ENCODE data around the gene SERPIND1.

The SERPIND1 gene

GRCh38 chr22:20802922-20803553, 29.1 kb downstream of the SERPIND1 start:
- H3K9me3 ChIP-seq (ENCODE audit: insufficient read depth, low read depth, low read length) = no peaks in the 10 kb centered on the region
- no peak overlapping the region for H3K4me2 ChIP-seq (ENCODE audit: low read depth, low read length, poor library complexity, severe bottlenecking)
- no peaks in the 10 kb centered on the region for H3K27me3 ChIP-seq (ENCODE audit: insufficient read depth, low read length, poor library complexity, severe bottlenecking)
- H3K36me3 ChIP-seq (ENCODE audit: insufficient read depth, low read length) = peaks cover 90% of the 10 kb centered on the region; the same call in 1 of the 2 replicates
- no peak overlapping the region for H2AFZ ChIP-seq (ENCODE audit: low read length)
- no peak overlapping the region for H3K4me3 ChIP-seq (ENCODE audit: low read length, poor library complexity, severe bottlenecking)
- no peaks in the 10 kb centered on the region for H3K9me2 ChIP-seq (replicated peaks; ENCODE audit: low read depth, low read length)
- H3K79me2 ChIP-seq (ENCODE audit: insufficient read depth, low read length) = no peaks in the 10 kb centered on the region
- no peaks in the 10 kb centered on the region for H3K4me1 ChIP-seq (ENCODE audit: insufficient read depth, low read length, poor library complexity, severe bottlenecking)
- no peaks in the 10 kb centered on the region for H4K20me1 ChIP-seq (ENCODE audit: insufficient read depth, low read length, poor library complexity, severe bottlenecking)
- no peak overlapping the region for H3K9ac ChIP-seq (ENCODE audit: low read depth, low read length, poor library complexity, severe bottlenecking)
- no peaks in the 10 kb centered on the region for H3F3A ChIP-seq (ENCODE audit: low read depth)
- TF ChIP-seq CTCF (conservative IDR thresholded peaks at IDR 0.05; ENCODE audit: low read length) = no peak

DNA sequence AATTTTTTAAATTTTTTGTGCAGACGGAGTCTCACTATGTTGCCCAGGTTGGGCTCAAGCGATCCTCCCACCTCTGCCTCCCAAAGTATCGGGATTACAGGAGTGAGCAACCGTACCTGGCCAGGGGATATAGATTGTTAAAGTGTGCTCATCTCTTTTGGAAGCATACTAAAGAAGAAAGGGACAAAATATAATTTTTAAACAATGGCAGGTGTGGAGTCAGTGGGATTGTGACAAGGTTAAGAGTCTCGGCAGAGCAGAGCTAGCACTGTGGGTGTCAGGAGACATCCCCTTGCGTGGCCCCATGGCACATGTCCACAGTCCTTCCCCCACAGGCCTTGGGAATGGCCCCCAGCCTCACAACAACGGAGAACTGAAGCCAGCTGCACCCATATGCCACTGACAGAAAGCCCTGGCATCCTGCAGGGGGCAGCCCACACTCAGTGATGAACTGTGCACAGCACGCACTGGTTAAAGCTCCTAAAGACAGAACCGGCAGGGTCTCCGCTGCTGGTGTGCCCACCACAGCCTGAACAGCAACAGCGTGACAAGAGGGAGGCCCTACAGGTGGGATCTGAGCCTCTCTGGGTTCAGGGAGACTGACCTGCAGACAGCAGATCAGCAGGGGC, 29.9 kb downstream of the SERPIND1 start:
- Histone ChIP-seq H3K27me3 (ENCODE audit: insufficient read depth, low read length, poor library complexity, severe bottlenecking) (no peaks in the 10 kb centered on the region), H3K79me2 (ENCODE audit: insufficient read depth, low read length) (no peaks in the 10 kb centered on the region), H3K36me3 (ENCODE audit: insufficient read depth, low read length) (peaks cover 83% of the 10 kb centered on the region; the same call in 1 of the 2 replicates), H2AFZ (ENCODE audit: low read length) (no peak overlapping the region), H3K9me2 (replicated peaks; ENCODE audit: low read depth, low read length) (no peaks in the 10 kb centered on the region), H3K4me2 (ENCODE audit: low read depth, low read length, poor library complexity, severe bottlenecking) (no peak overlapping the region), H3K4me1 (ENCODE audit: insufficient read depth, low read length, poor library complexity, severe bottlenecking) (peaks cover under 1% of the 10 kb centered on the region), H4K20me1 (ENCODE audit: insufficient read depth, low read length, poor library complexity, severe bottlenecking) (no peaks in the 10 kb centered on the region), H3K9me3 (ENCODE audit: insufficient read depth, low read depth, low read length) (no peaks in the 10 kb centered on the region), H3K9ac (ENCODE audit: low read depth, low read length, poor library complexity, severe bottlenecking) (no peak overlapping the region), H3K4me3 (ENCODE audit: low read length, poor library complexity, severe bottlenecking) (no peak overlapping the region), H3F3A (ENCODE audit: low read depth) (no peaks in the 10 kb centered on the region)
- no peak for TF ChIP-seq EZH2phosphoT487 (IDR thresholded peaks at IDR 0.05; ENCODE audit: borderline replicate concordance)
- TF ChIP-seq CTCF (conservative IDR thresholded peaks at IDR 0.05; ENCODE audit: low read length) = peak; percentile 68

GRCh38 chr22:20804650-20805049, 30.7 kb downstream of the SERPIND1 start:
- H3K27me3 ChIP-seq (ENCODE audit: insufficient read depth, low read length, poor library complexity, severe bottlenecking) = no peaks in the 10 kb centered on the region
- no peaks in the 10 kb centered on the region for H3F3A ChIP-seq (ENCODE audit: low read depth)
- H3K9ac ChIP-seq (ENCODE audit: low read depth, low read length, poor library complexity, severe bottlenecking) = no peak overlapping the region
- H2AFZ ChIP-seq (ENCODE audit: low read length) = no peak overlapping the region
- no peaks in the 10 kb centered on the region for H3K9me3 ChIP-seq (ENCODE audit: insufficient read depth, low read depth, low read length)
- no peaks in the 10 kb centered on the region for H3K9me2 ChIP-seq (replicated peaks; ENCODE audit: low read depth, low read length)
- H3K79me2 ChIP-seq (ENCODE audit: insufficient read depth, low read length) = no peaks in the 10 kb centered on the region
- peaks cover 6% of the 10 kb centered on the region for H3K4me1 ChIP-seq (ENCODE audit: insufficient read depth, low read length, poor library complexity, severe bottlenecking)
- TF ChIP-seq CTCF (conservative IDR thresholded peaks at IDR 0.05; ENCODE audit: low read length) (no peak), EZH2phosphoT487 (IDR thresholded peaks at IDR 0.05; ENCODE audit: borderline replicate concordance) (no peak)
- H3K4me2 ChIP-seq (ENCODE audit: low read depth, low read length, poor library complexity, severe bottlenecking) = no peak overlapping the region
- H3K4me3 ChIP-seq (ENCODE audit: low read length, poor library complexity, severe bottlenecking) = no peak overlapping the region
- no peaks in the 10 kb centered on the region for H4K20me1 ChIP-seq (ENCODE audit: insufficient read depth, low read length, poor library complexity, severe bottlenecking)
- H3K36me3 ChIP-seq (ENCODE audit: insufficient read depth, low read length) = peaks cover 83% of the 10 kb centered on the region; the same call in 1 of the 2 replicates
